Hepatocyte (in vitro differentiated cells): Measurements from ENCODE around the gene ZNF3. TPM values are rescaled to one million over a fixed set of nuclear protein-coding genes. Genes with fewer than 3 reads are reported as not detected.

Experiments
- DNase-seq: peaks from one replicate; pipeline ENCODE4 v3.0.0-alpha.2; 2016; ENCODE audit warnings: low spot score
- H2AFZ ChIP-seq: fragments of 200-600 bp; sonication (generic); 2 replicates; pipeline ENCODE4 v1.6.0; 2016; ENCODE audit warnings: antibody characterized with exemption, mild to moderate bottlenecking
- H3K27ac ChIP-seq: fragments of 200-600 bp; sonication (generic); 2 replicates; pipeline ENCODE4 v1.5.1; 2016; ENCODE audit warnings: mild to moderate bottlenecking
- H3K27me3 ChIP-seq: fragments of 200-600 bp; sonication (generic); 2 replicates; pipeline ENCODE4 v1.6.1; 2016
- H3K36me3 ChIP-seq: fragments of 200-600 bp; sonication (generic); replicated peaks from 2 replicates; pipeline ENCODE4 v1.5.1; 2016; ENCODE audit warnings: low read depth; ENCODE audit not compliant: insufficient read depth
- H3K4me1 ChIP-seq: fragments of 200-600 bp; sonication (generic); 2 replicates; pipeline ENCODE4 v1.5.1; 2016; ENCODE audit warnings: mild to moderate bottlenecking, moderate library complexity; ENCODE audit not compliant: insufficient read depth
- H3K4me2 ChIP-seq: fragments of 200-600 bp; sonication (generic); 2 replicates; pipeline ENCODE4 v1.6.0; 2016
- H3K4me3 ChIP-seq: fragments of 200-600 bp; sonication (generic); 2 replicates; pipeline ENCODE4 v1.5.1; 2016; ENCODE audit warnings: mild to moderate bottlenecking
- H3K79me2 ChIP-seq: fragments of 200-600 bp; sonication (generic); 2 replicates; pipeline ENCODE4 v1.6.0; 2017; ENCODE audit warnings: mild to moderate bottlenecking
- H3K9me2 ChIP-seq: fragments of 200-600 bp; sonication (generic); replicated peaks from 2 replicates; pipeline ENCODE4 v1.6.0; 2017; ENCODE audit warnings: mild to moderate bottlenecking; ENCODE audit not compliant: insufficient read depth
- H3K9me3 ChIP-seq: fragments of 200-600 bp; sonication (generic); 2 replicates; pipeline ENCODE4 v1.5.1; 2016; ENCODE audit warnings: low read depth, mild to moderate bottlenecking
- H4K20me1 ChIP-seq: fragments of 200-600 bp; sonication (generic); 2 replicates; pipeline ENCODE4 v1.6.0; 2016; ENCODE audit warnings: mild to moderate bottlenecking; ENCODE audit not compliant: insufficient read depth, poor library complexity, severe bottlenecking
- EZH2 ChIP-seq: fragments of 200-600 bp; sonication (generic); IDR thresholded peaks from 2 replicates; pipeline ENCODE4 v1.6.1; 2016; ENCODE audit warnings: antibody characterized with exemption, mild to moderate bottlenecking, borderline replicate concordance
- EZH2phosphoT487 ChIP-seq: fragments of 200-600 bp; sonication (generic); IDR thresholded peaks from one replicate; pipeline ENCODE4 v1.6.1; 2018; ENCODE audit warnings: antibody characterized with exemption, mild to moderate bottlenecking, low read depth, moderate library complexity; ENCODE audit not compliant: unreplicated experiment, severe bottlenecking
- WGBS: methylation state at CpG from one replicate; pipeline ENCODE4 v1.1.6; 2016; ENCODE audit warnings: low lambda C conversion rate; ENCODE audit errors: missing lambda C conversion rate; 5-methylcytosine and 5-hydroxymethylcytosine counted together
- polyA plus RNA-seq: library from polyadenylated mRNA; unstranded; fragments of >200 nt; fragmentation: Nextera tagmentation; extraction: Ambion mirVana; gene quantifications from 2 replicates; pipeline ENCODE4 v1.2.1, GENCODE V29; 2016
- total RNA-seq: library from RNA; depleted of rRNA; stranded (reverse); fragments of >200 nt; gene quantifications from 2 replicates; pipeline ENCODE4 v1.2.3, GENCODE V29; 2014
- TF ChIP-seq, protein P1 (sequence below): fragments of 200-600 bp; sonication (generic); IDR thresholded peaks from 2 replicates; pipeline ENCODE4 v1.5.1; 2016; ENCODE audit warnings: antibody characterized with exemption, mild to moderate bottlenecking; ENCODE audit not compliant: poor library complexity

The ZNF3 gene
- total and polyA plus RNA-seq, 2 experiments from 2014 or later, result 20.7 to 35.6 TPM

DNA sequence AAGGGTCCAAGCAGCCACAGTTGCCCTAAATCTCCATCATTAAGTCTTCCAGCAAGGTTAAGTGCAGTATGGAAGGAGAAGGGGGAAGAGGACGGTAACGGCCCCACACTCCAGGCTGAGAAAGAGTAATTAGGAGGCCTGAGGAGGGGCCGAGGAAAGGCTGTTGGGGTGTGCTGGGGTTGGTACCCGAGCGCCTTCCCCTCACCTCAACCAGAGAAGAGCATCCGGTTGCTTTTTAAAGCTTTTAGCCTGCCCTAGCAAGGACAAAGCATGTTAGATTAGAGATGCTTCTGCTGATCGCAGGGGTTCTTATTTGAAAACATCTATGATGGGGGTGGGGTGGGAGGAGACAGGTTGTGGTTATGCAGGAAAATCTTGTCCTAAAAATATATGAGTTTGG, 40.9 kb downstream of the ZNF3 start:
- no peak overlapping the region for H3K4me2 ChIP-seq
- no peak for DNase-seq
- H3K36me3 ChIP-seq, result no peaks in the 10 kb centered on the region
- no peaks in the 10 kb centered on the region for H4K20me1 ChIP-seq
- WGBS, result 84% methylated on average over 7 of the region's 7 CpGs
- no peaks in the 10 kb centered on the region for H3K9me2 ChIP-seq
- H3K4me3 ChIP-seq, result no peak overlapping the region
- TF ChIP-seq, protein P1, sequence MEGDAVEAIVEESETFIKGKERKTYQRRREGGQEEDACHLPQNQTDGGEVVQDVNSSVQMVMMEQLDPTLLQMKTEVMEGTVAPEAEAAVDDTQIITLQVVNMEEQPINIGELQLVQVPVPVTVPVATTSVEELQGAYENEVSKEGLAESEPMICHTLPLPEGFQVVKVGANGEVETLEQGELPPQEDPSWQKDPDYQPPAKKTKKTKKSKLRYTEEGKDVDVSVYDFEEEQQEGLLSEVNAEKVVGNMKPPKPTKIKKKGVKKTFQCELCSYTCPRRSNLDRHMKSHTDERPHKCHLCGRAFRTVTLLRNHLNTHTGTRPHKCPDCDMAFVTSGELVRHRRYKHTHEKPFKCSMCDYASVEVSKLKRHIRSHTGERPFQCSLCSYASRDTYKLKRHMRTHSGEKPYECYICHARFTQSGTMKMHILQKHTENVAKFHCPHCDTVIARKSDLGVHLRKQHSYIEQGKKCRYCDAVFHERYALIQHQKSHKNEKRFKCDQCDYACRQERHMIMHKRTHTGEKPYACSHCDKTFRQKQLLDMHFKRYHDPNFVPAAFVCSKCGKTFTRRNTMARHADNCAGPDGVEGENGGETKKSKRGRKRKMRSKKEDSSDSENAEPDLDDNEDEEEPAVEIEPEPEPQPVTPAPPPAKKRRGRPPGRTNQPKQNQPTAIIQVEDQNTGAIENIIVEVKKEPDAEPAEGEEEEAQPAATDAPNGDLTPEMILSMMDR, result no peak
- no peak for TF ChIP-seq EZH2
- TF ChIP-seq EZH2phosphoT487, result no peak
- peaks cover 3% of the 10 kb centered on the region for H3K4me1 ChIP-seq
- peaks cover 8% of the 10 kb centered on the region for H3K79me2 ChIP-seq
- H3K27ac ChIP-seq, result no peak overlapping the region
- H3K9me3 ChIP-seq, result no peaks in the 10 kb centered on the region
- H3K27me3 ChIP-seq, result no peaks in the 10 kb centered on the region
- no peak overlapping the region for H2AFZ ChIP-seq

GRCh38 chr7:100038326-100038725, 43.2 kb downstream of the ZNF3 start:
- TF ChIP-seq, protein P1, result no peak
- TF ChIP-seq EZH2phosphoT487 (no peak), EZH2 (no peak)
- no peaks in the 10 kb centered on the region for H3K9me3 ChIP-seq
- H3K79me2 ChIP-seq, result peaks cover 8% of the 10 kb centered on the region
- H3K4me1 ChIP-seq, result peaks cover 3% of the 10 kb centered on the region
- H3K27me3 ChIP-seq, result no peaks in the 10 kb centered on the region
- H3K9me2 ChIP-seq, result no peaks in the 10 kb centered on the region
- no peaks in the 10 kb centered on the region for H4K20me1 ChIP-seq
- no peak overlapping the region for H3K4me2 ChIP-seq
- H3K4me3 ChIP-seq, result no peak overlapping the region
- no peak for DNase-seq
- H3K36me3 ChIP-seq, result no peaks in the 10 kb centered on the region
- H2AFZ ChIP-seq, result no peak overlapping the region
- 92% methylated on average over 7 of the region's 7 CpGs for WGBS
- H3K27ac ChIP-seq, result no peak overlapping the region

GRCh38 chr7:100035876-100036275, 45.6 kb downstream of the ZNF3 start:
- H3K4me3 ChIP-seq, result no peak overlapping the region
- H3K4me1 ChIP-seq, result peaks cover 3% of the 10 kb centered on the region
- 89% methylated on average over 6 of the region's 6 CpGs for WGBS
- DNase-seq, result no peak
- H4K20me1 ChIP-seq, result no peaks in the 10 kb centered on the region
- H3K4me2 ChIP-seq, result no peak overlapping the region
- H3K9me3 ChIP-seq, result no peaks in the 10 kb centered on the region
- TF ChIP-seq EZH2, result no peak
- TF ChIP-seq EZH2phosphoT487, result no peak
- TF ChIP-seq, protein P1, result no peak
- H3K27ac ChIP-seq, result no peak overlapping the region
- no peaks in the 10 kb centered on the region for H3K9me2 ChIP-seq
- no peak overlapping the region for H2AFZ ChIP-seq
- no peaks in the 10 kb centered on the region for H3K36me3 ChIP-seq
- H3K27me3 ChIP-seq, result no peaks in the 10 kb centered on the region
- H3K79me2 ChIP-seq, result peaks cover 8% of the 10 kb centered on the region
